HG02840 (cell line): Measurements from ENCODE around the gene ZNF627.
"Not testable (repeated sequence)": the region's sequence is repeated elsewhere in the genome, so short reads cannot be mapped to it uniquely, and the experiment has no call there.

Experiments used
- ATAC-seq: cut with Tn5 transposase; IDR thresholded peaks from one replicate; pipeline ENCODE4 v1.9.1; 2021; ENCODE audit warnings: mild to moderate bottlenecking, moderate library complexity, moderate number of reproducible peaks; ENCODE audit not compliant: unreplicated experiment, low FRiP score

The ZNF627 gene

GRCh38 chr19:11620553-11620952 lies 23.3 kb downstream of the ZNF627 start:
- ATAC-seq = no peak

- ATAC-seq = not testable (repeated sequence)
Observed at GRCh38 chr19:11622401-11622800, 25.1 kb downstream of the ZNF627 start.

DNA sequence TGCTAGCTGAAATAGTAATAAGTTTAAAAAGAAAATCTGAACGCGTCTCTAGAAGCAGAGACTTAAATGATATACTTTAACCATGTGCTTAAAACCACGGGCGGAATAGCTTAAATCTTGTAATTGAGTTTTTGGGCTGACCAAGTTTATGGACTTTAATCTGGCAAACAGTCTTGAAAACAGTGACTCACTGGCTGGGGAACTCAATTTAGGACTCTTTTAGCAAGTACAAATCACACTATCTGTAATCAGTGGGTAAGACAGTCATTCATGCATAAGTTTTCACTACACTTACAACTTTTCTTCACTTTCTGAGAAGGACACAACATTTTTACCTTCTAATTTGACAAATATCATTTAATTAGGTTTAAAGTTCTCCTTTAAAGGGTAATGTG lies 26.8 kb downstream of the ZNF627 start:
- no peak for ATAC-seq

DNA sequence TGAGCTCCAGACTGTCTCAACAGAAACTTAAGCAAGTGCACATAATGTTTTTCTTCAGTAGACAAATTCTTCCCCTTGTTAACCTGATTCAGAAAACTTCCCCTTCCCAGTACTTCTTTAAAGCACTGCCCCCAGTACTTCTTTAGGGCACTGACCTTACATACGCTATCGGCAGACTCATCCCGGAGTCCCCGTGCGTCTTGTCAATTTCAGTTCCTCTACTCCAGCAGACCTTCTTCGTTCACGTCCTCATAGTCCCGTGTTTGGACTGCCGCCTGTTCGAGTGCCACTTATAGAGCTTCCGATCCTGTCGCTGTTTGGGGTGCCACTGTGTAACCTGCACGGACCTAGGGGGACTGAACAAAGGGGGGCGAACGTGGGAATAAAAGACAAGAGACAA lies 29.0 kb downstream of the ZNF627 start:
- no peak for ATAC-seq

DNA sequence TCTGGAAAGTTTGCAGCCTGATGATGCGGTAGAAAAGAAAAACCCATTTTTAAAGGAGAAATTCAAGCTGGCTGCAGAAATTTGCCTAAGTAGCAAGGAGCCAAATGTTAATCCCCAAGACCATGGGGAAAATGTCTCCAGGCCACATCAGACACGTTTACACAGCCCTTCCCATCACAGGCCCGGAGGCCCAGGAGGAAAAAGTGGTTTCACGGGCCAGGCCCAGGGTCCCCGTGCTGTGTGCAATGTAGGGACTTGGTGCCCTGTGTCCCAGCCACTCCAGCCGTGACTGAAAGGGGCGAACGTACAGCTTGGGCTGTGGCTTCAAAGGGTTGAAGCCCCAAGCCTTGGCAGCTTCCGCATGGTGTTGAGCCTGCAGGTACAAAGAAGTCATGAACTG lies 35.9 kb downstream of the ZNF627 start:
- ATAC-seq = no peak

DNA sequence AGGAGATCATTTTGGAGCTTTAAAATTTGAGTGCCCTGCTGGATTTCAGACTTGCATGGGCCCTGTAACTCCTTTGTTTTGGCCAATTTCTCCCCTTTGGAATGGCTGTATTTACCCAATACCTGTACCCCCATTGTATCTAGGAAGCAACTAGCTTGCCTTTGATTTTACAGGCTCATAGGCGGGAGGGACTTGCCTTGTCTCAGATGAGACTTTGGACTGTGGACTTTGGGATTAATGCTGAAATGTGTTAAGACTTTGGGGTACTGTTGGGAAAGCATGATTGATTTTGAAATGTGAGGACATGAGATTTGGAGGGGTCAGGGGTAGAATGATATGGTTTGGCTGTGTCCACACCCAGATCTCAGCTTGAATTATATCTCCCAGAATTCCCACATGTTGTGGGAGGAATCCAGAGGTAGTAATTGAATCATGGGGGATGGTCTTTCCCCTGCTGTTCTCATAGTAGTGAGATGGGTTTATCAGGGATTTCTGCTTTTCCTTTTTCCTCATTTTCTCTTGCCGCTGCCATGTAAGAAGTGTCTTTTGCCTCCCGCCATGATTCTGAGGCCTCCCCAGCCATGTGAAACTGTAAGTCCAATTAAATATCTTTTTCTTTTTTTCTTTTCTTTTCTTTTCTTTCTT lies 36.9 kb downstream of the ZNF627 start:
- ATAC-seq = not testable (repeated sequence)

- ATAC-seq = no peak
Observed at GRCh38 chr19:11639245-11639601, 41.9 kb downstream of the ZNF627 start.

- ATAC-seq = peak; percentile 94
Observed at GRCh38 chr19:11639602-11640471, 42.6 kb downstream of the ZNF627 start.

- ATAC-seq = no peak
Observed at GRCh38 chr19:11641244-11641643, 44.0 kb downstream of the ZNF627 start.

DNA sequence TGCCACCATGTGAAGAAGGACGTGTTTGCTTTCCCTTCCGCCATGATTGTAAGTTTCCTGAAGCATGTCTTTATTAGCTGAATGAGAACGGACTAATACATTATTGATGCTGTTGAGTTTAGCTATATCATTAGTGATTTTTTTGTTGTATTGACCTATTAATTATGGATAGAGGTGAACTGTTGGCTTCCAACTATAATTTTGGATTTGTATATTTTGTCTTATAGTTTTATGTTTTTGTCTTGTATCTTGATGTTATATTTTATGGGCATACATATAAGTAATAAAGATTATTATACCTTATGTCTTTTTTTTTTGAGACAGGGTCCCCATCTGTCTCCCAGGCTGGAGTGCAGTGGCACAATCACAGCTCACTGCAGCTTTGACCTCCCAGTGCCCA lies 45.6 kb downstream of the ZNF627 start:
- no peak for ATAC-seq

DNA sequence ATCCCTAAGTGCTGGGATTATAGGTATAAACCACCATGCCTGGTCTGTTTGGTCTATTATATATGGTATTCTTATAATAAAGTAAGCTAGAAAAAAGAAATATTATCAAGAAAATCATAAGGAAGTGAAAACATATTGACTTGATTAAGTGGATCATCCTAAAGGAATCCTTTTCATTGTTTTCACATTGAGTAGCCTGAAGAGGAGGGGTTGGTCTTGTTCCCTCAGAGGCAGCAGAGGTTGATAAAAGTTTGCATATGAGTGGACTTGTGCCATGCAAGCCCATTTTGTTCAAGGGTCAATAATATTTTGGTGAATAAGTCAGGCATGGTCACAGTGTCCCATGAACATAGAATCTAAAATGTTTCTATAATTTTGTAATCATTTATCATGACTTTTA lies 52.7 kb downstream of the ZNF627 start:
- ATAC-seq = no peak

DNA sequence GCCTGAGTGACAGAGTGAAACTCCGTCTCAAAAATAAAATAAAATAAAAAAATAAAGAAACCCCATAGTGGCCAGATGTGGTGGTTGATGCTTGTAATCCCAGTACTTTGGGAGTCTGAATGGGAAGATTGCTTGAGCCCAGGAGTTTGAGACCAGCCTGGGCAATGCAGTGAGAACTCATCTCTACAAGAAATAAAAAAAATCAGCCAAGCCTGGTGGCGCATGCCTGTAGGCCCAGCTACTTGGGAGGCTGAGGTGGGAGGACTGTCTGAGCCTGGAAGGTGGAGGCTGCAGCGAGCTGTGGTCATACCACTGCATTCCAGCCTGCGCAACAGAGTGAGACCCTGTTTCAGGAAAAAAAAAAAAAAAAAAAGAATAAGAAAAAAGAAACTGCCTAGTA lies 53.8 kb downstream of the ZNF627 start:
- ATAC-seq = no peak

DNA sequence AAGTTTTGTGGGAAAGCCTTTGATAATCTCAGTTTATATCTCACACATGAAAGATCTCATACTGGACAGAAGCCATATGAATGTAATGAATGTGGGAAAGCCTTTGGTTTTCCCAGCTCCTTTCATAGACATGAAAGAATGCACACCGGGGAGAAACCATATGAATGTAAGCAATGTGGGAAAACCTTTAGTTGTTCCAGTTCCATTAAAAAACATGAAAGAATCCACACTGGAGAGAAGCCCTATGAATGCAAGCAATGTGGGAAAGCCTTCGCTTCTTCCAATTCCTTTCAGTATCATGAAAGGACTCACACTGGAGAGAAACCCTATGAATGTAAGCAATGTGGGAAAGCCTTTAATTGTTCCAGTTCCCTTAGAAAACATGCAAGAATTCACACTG lies 54.8 kb downstream of the ZNF627 start:
- no peak for ATAC-seq

GRCh38 chr19:11652492-11652891 lies 55.2 kb downstream of the ZNF627 start:
- no peak for ATAC-seq

- ATAC-seq = no peak
Observed at GRCh38 chr19:11656535-11656934, 59.3 kb downstream of the ZNF627 start.

- ATAC-seq = no peak
Observed at GRCh38 chr19:11657307-11657706, 60.0 kb downstream of the ZNF627 start.

DNA sequence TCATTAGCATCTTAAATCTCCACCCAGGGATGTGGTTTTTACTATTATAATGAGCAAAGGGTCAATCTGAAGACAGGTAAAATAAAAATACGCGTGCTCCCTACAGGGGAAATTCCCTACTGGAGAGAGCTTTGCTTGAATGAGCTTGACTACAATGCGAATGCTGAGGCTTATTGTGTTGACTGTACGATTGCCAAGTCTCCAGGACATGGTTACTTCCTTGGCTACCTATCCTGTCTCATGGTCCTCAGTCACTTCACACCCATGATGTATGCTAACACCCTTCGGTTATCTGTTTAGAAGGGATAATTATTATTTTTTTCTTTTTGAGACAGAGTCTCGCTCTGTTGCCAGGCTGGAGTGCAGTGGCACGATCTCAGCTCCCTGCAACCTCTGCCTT lies 61.7 kb downstream of the ZNF627 start:
- ATAC-seq = no peak

- ATAC-seq = no peak
Observed at GRCh38 chr19:11659612-11660011, 62.3 kb downstream of the ZNF627 start.

GRCh38 chr19:11662278-11662677 lies 65.0 kb downstream of the ZNF627 start:
- ATAC-seq = no peak

GRCh38 chr19:11663181-11663591 lies 65.9 kb downstream of the ZNF627 start:
- ATAC-seq = no peak
